AG20443 (cell line): Measurements from ENCODE around the gene PLK3.
"Not testable (repeated sequence)": the region's sequence is repeated elsewhere in the genome, so short reads cannot be mapped to it uniquely, and the experiment has no call there.

Source experiments
- DNase-seq: peaks from one replicate; pipeline ENCODE4 v3.0.0; 2012; ENCODE audit warnings: low spot score, mixed read lengths

The PLK3 gene

GRCh38 chr1:44828003-44828651 is 27.9 kb downstream of the PLK3 start:
- no peak for DNase-seq

- DNase-seq: no peak
These were observed 28.8 kb downstream of the PLK3 start for GRCh38 chr1:44828841-44829440.

GRCh38 chr1:44829506-44830384 is 29.6 kb downstream of the PLK3 start:
- no peak for DNase-seq

GRCh38 chr1:44830900-44831304 is 30.7 kb downstream of the PLK3 start:
- DNase-seq: peak; percentile 9

GRCh38 chr1:44831516-44831915 is 31.3 kb downstream of the PLK3 start:
- DNase-seq: no peak

- peak; percentile 7 for DNase-seq
These were observed 32.0 kb downstream of the PLK3 start for GRCh38 chr1:44832056-44832705.

- DNase-seq: no peak
These were observed 34.2 kb downstream of the PLK3 start for GRCh38 chr1:44834328-44834727.

GRCh38 chr1:44835738-44836675 is 35.8 kb downstream of the PLK3 start:
- peak; percentile 84 for DNase-seq

- not testable (repeated sequence) for DNase-seq
These were observed 38.1 kb downstream of the PLK3 start for GRCh38 chr1:44838294-44838693.

GRCh38 chr1:44839576-44839975 is 39.4 kb downstream of the PLK3 start:
- no peak for DNase-seq

- DNase-seq: no peak
These were observed 42.3 kb downstream of the PLK3 start for GRCh38 chr1:44842486-44842861.

GRCh38 chr1:44842862-44843655 is 42.9 kb downstream of the PLK3 start, which contains the start of gene PTCH2:
TSS of gene PTCH2 (minus strand) at chr1:44843253. CDS start at chr1:44842932, 321 bp downstream.
- peak; percentile 91 for DNase-seq

GRCh38 chr1:44846985-44847384 is 46.8 kb downstream of the PLK3 start:
- DNase-seq: no peak

GRCh38 chr1:44847845-44848244 is 47.7 kb downstream of the PLK3 start:
- no peak for DNase-seq

GRCh38 chr1:44848456-44849181 is 48.4 kb downstream of the PLK3 start:
- no peak for DNase-seq

GRCh38 chr1:44849575-44850132 is 49.5 kb downstream of the PLK3 start:
- DNase-seq: no peak

- no peak for DNase-seq
These were observed 51.1 kb downstream of the PLK3 start for GRCh38 chr1:44851308-44851707.

- no peak for DNase-seq
These were observed 53.0 kb downstream of the PLK3 start for GRCh38 chr1:44853201-44853600.

- no peak for DNase-seq
These were observed 54.8 kb downstream of the PLK3 start for GRCh38 chr1:44854970-44855369.
